Measurements from ENCODE around the gene ATF4. TPM values are rescaled to one million over a fixed set of nuclear protein-coding genes. Genes with fewer than 3 reads are reported as not detected.

ATF4 gene
- total RNA-seq, 1 experiment from 2014 or later, result 608 TPM

- no TSS peak for BruUV-seq (replicated peaks)
- ChIA-PET RAD21 (ENCODE audit: low non-redundant PET in 1 of 2, low total read pairs in 2 of 2, uncharacterized antibody in 2 of 2, unreplicated experiment in 2 of 2) (no interaction called here), POLR2A (no interaction called here), CTCF (interaction anchor here (1.5 to 2.8 kb wide), 4 partner anchors 10 to 395 kb away, joined by 5 to 86 read pairs (median 12); partner anchors contain the start of gene ATF4)
- peaks cover 52% of the 10 kb centered on the region for H3K79me2 ChIP-seq (ENCODE audit: insufficient read depth, low read length)
- intact Hi-C loops (cut with micrococcal nuclease), result loop anchor here (5.0 to 10.0 kb wide), 2 partner anchors 405 to 817 kb away; partner anchors contain the start of gene ADSL
- H3K4me3 ChIP-seq (replicated peaks in 1 of 2; ENCODE audit: low read depth in 1 of 2, low read length in 2 of 2), result no peak overlapping the region
- no peaks in the 10 kb centered on the region for H3K27me3 ChIP-seq (ENCODE audit: insufficient read depth, low read length)
- H3K4me2 ChIP-seq (ENCODE audit: low read length), result no peak overlapping the region
- no peak overlapping the region for H3K9ac ChIP-seq (ENCODE audit: low read length)
- no peaks in the 10 kb centered on the region for H3K9me3 ChIP-seq (ENCODE audit: control insufficient read depth in 1 of 2, insufficient read depth in 1 of 2, low read depth in 1 of 2, low read length in 2 of 2)
- peak overlapping the region; percentile 94; the same call in 1 of the 2 replicates for H3K27ac ChIP-seq (ENCODE audit: low read depth, low read length)
- peaks cover 4 to 24% of the 10 kb centered on the region in 2 experiments; a peak in 3 of 4 replicates for H3K36me3 ChIP-seq (ENCODE audit: control insufficient read depth in 1 of 2, insufficient read depth in 2 of 2, low read length in 2 of 2)
- DNase-seq (ENCODE audit: low read depth, low spot score) (no peak), ATAC-seq (no peak)
- H3K4me1 ChIP-seq (ENCODE audit: control insufficient read depth in 1 of 2, insufficient read depth in 2 of 2, low read length in 2 of 2), result peaks cover 36 to 55% of the 10 kb centered on the region in 2 experiments
- H4K20me1 ChIP-seq (ENCODE audit: insufficient read depth), result peaks cover 10% of the 10 kb centered on the region; the same call in 1 of the 2 replicates
- no peak overlapping the region for H2AFZ ChIP-seq (ENCODE audit: low read depth, low read length, poor library complexity, severe bottlenecking)
- TF ChIP-seq ELF1 (IDR thresholded peaks at IDR 0.05; ENCODE audit: borderline replicate concordance, low read depth) (no peak), CBX3 (IDR thresholded peaks at IDR 0.05; ENCODE audit: low read depth) (no peak), JUND (IDR thresholded peaks at IDR 0.05) (no peak), ZNF274 (IDR thresholded peaks at IDR 0.05; ENCODE audit: low read depth, low read length) (no peak), POLR2AphosphoS5 (IDR thresholded peaks at IDR 0.05; ENCODE audit: low read depth, low read length) (no peak), EZH2phosphoT487 (IDR thresholded peaks at IDR 0.05; ENCODE audit: borderline replicate concordance) (no peak)
- no peaks in the 10 kb centered on the region for H3K9me2 ChIP-seq (ENCODE audit: insufficient read depth)
Measured at GRCh38 chr22:39530116-39530515, 9.8 kb downstream of the ATF4 start.

DNA sequence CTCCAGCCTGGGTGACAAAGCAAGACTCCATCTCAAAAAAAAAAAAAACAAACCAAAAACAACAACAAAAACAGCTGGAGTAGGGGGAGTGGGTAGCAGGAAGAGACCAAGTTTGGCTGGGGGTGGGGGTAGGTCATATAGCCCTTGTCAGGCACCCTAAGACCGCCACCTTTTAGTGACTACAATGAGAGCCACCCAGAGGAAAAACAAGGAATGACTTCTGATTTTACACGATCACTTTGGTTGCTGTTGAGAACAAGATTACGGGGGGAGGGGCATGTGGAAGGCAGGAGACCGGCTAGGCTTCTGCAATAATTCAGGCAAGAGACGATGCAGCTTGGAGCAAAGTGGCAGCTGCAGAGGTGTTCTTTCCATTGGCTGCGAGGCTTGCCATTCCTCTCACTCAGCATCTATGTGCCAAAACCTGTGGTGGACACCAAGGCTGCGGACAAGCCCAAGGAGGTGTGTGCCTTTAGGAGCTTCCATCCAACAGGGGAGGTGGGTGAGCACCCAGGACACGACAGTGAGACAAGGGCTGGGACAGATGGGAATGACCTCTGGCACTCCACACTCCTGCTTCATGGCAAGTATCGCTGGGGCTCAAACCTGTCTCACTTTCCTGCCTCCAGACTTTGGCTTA lies 10.4 kb downstream of the ATF4 start:
- peak overlapping the region; percentile 100; the same call in 1 of the 2 replicates for H3K9ac ChIP-seq (ENCODE audit: low read length)

More for the DNA sequence above, 10.4 kb downstream of the ATF4 start:
- ChIA-PET RAD21 (ENCODE audit: low non-redundant PET in 1 of 2, low total read pairs in 2 of 2, uncharacterized antibody in 2 of 2, unreplicated experiment in 2 of 2) (no interaction called here), POLR2A (no interaction called here), CTCF (interaction anchor here (0.6 to 2.8 kb wide), 3 partner anchors 37 to 506 kb away, joined by 4 to 86 read pairs (median 6); no protein-coding TSS in a partner anchor)
- peak overlapping the region; percentile 94 for H3K27ac ChIP-seq (ENCODE audit: low read depth, low read length)
- peaks cover 10% of the 10 kb centered on the region; the same call in 1 of the 2 replicates for H4K20me1 ChIP-seq (ENCODE audit: insufficient read depth)
- peaks cover 52% of the 10 kb centered on the region for H3K79me2 ChIP-seq (ENCODE audit: insufficient read depth, low read length)
- H3K4me2 ChIP-seq (ENCODE audit: low read length), result peak overlapping the region; percentile 95
- peak overlapping the region; percentile 97 to 100 for H3K4me3 ChIP-seq (replicated peaks in 1 of 2; ENCODE audit: low read depth in 1 of 2, low read length in 2 of 2)
- H3K9me2 ChIP-seq (ENCODE audit: insufficient read depth), result no peaks in the 10 kb centered on the region
- intact Hi-C loops (cut with micrococcal nuclease), result loop anchor here (5.0 to 10.0 kb wide), 2 partner anchors 404 to 816 kb away; partner anchors contain the start of gene ADSL
- no peaks in the 10 kb centered on the region for H3K27me3 ChIP-seq (ENCODE audit: insufficient read depth, low read length)
- H3K36me3 ChIP-seq (ENCODE audit: control insufficient read depth in 1 of 2, insufficient read depth in 2 of 2, low read length in 2 of 2), result peaks cover 4 to 24% of the 10 kb centered on the region in 2 experiments; a peak in 3 of 4 replicates
- ATAC-seq (no peak), DNase-seq (ENCODE audit: low read depth, low spot score) (no peak)
- TF ChIP-seq, protein P1, sequence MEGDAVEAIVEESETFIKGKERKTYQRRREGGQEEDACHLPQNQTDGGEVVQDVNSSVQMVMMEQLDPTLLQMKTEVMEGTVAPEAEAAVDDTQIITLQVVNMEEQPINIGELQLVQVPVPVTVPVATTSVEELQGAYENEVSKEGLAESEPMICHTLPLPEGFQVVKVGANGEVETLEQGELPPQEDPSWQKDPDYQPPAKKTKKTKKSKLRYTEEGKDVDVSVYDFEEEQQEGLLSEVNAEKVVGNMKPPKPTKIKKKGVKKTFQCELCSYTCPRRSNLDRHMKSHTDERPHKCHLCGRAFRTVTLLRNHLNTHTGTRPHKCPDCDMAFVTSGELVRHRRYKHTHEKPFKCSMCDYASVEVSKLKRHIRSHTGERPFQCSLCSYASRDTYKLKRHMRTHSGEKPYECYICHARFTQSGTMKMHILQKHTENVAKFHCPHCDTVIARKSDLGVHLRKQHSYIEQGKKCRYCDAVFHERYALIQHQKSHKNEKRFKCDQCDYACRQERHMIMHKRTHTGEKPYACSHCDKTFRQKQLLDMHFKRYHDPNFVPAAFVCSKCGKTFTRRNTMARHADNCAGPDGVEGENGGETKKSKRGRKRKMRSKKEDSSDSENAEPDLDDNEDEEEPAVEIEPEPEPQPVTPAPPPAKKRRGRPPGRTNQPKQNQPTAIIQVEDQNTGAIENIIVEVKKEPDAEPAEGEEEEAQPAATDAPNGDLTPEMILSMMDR (IDR thresholded peaks at IDR 0.05 in 2 of 3, conservative IDR thresholded peaks at IDR 0.05 in 1 of 3; ENCODE audit: borderline replicate concordance in 1 of 3, insufficient read depth in 1 of 3, low read depth in 2 of 3, low read length in 2 of 3), result peak in 2 of 3 experiments; percentile 25 to 47; a peak in 4 of 6 replicates
- no peak for TF ChIP-seq POLR2AphosphoS5 (IDR thresholded peaks at IDR 0.05; ENCODE audit: low read depth, low read length)
- no peaks in the 10 kb centered on the region for H3K9me3 ChIP-seq (ENCODE audit: control insufficient read depth in 1 of 2, insufficient read depth in 1 of 2, low read depth in 1 of 2, low read length in 2 of 2)
- BruUV-seq (replicated peaks), result no TSS peak
- peaks cover 36 to 57% of the 10 kb centered on the region in 2 experiments for H3K4me1 ChIP-seq (ENCODE audit: control insufficient read depth in 1 of 2, insufficient read depth in 2 of 2, low read length in 2 of 2)
- no peak overlapping the region for H2AFZ ChIP-seq (ENCODE audit: low read depth, low read length, poor library complexity, severe bottlenecking)
